HL-60 (cell line): Measurements from ENCODE around the gene SRGAP3.

ENCODE experiments used
- DNase-seq, 2 experiments: peaks; one replicate each; pipeline ENCODE4 v3.0.0-alpha.2; 2010 to 2020; ENCODE audit warnings: low read depth in 1 of 2, low spot score in 1 of 2
- H3K27ac ChIP-seq: fragments of 250-450 bp; sonication (Bioruptor Pico); replicated peaks from 2 replicates; pipeline ENCODE4 v1.5.1; 2020; ENCODE audit warnings: mild to moderate bottlenecking, moderate library complexity
- H3K27me3 ChIP-seq: fragments of 250-450 bp; sonication (Bioruptor Pico); 2 replicates; pipeline ENCODE4 v1.5.1; 2021; ENCODE audit warnings: mild to moderate bottlenecking, moderate library complexity; ENCODE audit not compliant: insufficient read depth, poor library complexity, severe bottlenecking
- H3K4me3 ChIP-seq: replicated peaks from 2 replicates; pipeline ENCODE4 v1.5.1; 2011; ENCODE audit warnings: mild to moderate bottlenecking, control low read depth, low read length; ENCODE audit not compliant: insufficient read depth
- GABPA ChIP-seq: IDR thresholded peaks from 2 replicates; pipeline ENCODE4 v1.6.1; 2012; ENCODE audit warnings: low read depth
- POLR2AphosphoS5 ChIP-seq: IDR thresholded peaks from 2 replicates; pipeline ENCODE4 v1.6.1; 2012; ENCODE audit warnings: low read depth
- REST ChIP-seq: IDR thresholded peaks from 2 replicates; pipeline ENCODE4 v1.6.1; 2012; ENCODE audit warnings: low read depth; ENCODE audit not compliant: insufficient replicate concordance
- SPI1 ChIP-seq: IDR thresholded peaks from 2 replicates; pipeline ENCODE4 v1.6.1; 2012; ENCODE audit warnings: low read depth, mild to moderate bottlenecking, borderline replicate concordance
- TF ChIP-seq, protein P1 (sequence below): IDR thresholded peaks from one replicate; pipeline ENCODE4 v1.5.1; 2011; ENCODE audit warnings: low read length, control low read depth, inconsistent platforms; ENCODE audit not compliant: insufficient read depth

Gene SRGAP3

DNA sequence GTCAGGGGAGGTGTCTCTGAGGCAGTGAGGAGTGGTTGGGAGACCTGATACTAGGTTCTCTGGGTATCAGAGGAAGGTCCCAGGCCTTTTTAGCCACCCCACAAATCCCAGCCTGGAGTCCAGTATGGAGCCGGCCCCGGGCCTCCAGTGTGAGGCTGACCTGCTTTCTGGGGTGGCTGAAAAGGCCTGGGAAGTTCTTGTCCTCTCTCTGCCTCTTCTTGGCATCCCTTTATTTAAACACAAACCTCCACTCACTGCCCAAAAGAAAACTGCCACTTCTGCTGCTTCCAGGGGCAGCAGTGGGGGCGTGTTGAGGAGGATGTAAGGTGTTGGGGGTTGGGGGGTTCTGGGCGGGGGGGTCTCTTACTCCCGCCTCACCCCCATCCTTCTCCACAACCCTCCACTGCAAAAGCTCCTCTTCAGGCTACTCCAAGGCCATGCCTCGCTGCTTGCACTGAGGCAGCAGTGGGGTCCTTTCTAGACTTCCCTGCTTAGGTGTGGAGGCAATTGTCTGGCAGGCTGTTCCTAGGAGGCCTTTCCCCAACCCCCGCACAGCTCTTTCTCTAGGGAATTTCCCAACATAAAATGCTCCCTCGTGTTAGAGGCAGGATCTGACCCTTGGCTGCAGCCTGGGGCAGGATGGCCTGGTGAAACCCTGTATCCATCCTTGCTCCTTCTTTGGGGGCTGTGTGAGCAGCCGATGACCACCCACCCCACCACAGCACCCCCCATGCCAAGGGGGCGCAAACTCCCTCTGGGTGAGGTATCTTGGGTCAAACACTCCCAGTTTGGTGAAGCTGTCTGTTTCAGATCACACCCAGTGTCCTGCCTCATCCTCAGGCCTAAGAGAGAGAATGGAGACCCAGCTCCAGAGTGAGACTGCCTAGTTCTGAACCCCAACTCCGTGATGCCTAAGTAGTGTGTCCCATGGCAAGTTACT, 274.1 kb downstream of the SRGAP3 start:
- TF ChIP-seq REST (no peak), POLR2AphosphoS5 (no peak), GABPA (no peak), SPI1 (no peak)
- TF ChIP-seq, protein P1, sequence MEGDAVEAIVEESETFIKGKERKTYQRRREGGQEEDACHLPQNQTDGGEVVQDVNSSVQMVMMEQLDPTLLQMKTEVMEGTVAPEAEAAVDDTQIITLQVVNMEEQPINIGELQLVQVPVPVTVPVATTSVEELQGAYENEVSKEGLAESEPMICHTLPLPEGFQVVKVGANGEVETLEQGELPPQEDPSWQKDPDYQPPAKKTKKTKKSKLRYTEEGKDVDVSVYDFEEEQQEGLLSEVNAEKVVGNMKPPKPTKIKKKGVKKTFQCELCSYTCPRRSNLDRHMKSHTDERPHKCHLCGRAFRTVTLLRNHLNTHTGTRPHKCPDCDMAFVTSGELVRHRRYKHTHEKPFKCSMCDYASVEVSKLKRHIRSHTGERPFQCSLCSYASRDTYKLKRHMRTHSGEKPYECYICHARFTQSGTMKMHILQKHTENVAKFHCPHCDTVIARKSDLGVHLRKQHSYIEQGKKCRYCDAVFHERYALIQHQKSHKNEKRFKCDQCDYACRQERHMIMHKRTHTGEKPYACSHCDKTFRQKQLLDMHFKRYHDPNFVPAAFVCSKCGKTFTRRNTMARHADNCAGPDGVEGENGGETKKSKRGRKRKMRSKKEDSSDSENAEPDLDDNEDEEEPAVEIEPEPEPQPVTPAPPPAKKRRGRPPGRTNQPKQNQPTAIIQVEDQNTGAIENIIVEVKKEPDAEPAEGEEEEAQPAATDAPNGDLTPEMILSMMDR, result no peak
- H3K27ac ChIP-seq, result no peak overlapping the region
- H3K4me3 ChIP-seq, result no peak overlapping the region
- no peak for DNase-seq
- no peaks in the 10 kb centered on the region for H3K27me3 ChIP-seq

DNA sequence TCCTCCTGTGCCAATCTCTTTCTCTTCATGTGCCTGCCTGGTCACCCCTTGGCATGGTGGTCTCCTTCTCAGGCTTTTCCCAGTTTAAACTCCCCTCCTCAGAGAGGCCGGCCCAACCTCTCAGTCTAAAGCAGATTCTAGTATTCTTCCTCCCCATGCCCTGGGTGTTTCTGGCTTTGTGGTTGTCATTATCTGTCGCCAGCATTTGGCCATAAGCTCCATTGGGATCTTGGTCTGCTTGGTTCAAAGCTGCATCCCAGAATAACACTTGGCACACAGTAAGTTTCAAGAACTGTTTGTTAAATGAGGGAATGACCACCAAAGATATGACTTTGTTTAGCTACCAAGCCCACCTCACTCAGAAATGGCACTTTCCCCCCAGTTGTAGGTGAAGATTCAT, 275.0 kb downstream of the SRGAP3 start:
- DNase-seq, result no peak
- TF ChIP-seq SPI1 (no peak), POLR2AphosphoS5 (no peak), REST (no peak), GABPA (no peak)
- TF ChIP-seq, protein P1, result no peak
- no peak overlapping the region for H3K27ac ChIP-seq

GRCh38 chr3:8972639-8973038, 276.8 kb downstream of the SRGAP3 start:
- TF ChIP-seq, protein P1, result no peak
- TF ChIP-seq REST (no peak), POLR2AphosphoS5 (no peak), SPI1 (no peak), GABPA (no peak)
- Histone ChIP-seq H3K27ac (no peak overlapping the region), H3K4me3 (no peak overlapping the region), H3K27me3 (no peaks in the 10 kb centered on the region)
- no peak for DNase-seq

More for the DNA sequence above, 275.0 kb downstream of the SRGAP3 start:
- no peaks in the 10 kb centered on the region for H3K27me3 ChIP-seq
- H3K4me3 ChIP-seq, result no peak overlapping the region
